Panc1 (cell line): Measurements from ENCODE around the gene SHROOM2. TPM values are rescaled to one million over a fixed set of nuclear protein-coding genes. Genes with fewer than 3 reads are reported as not detected.

Experiments
- ATAC-seq: fragments of 200-7000 bp; cut with Tn5 transposase; 2 replicates; pipeline ENCODE4 v1.9.1; 2020; ENCODE audit warnings: mild to moderate bottlenecking, moderate library complexity
- BruUV-seq: library from RNA; stranded (reverse); fragments of 400-500 nt; replicated peaks from 2 replicates; lab custom pipeline; 2021; lab: Mats Ljungman, UMichigan
- CTCF ChIA-PET: fragments of 300-600 bp; sonication (Branson Sonifier 250); formaldehyde crosslinking; loops from one replicate; lab custom pipeline; 2022; ENCODE audit warnings: antibody characterized with exemption; lab: Charles Lee
- POLR2A ChIA-PET: fragments of 300-600 bp; sonication (Branson Sonifier 250); formaldehyde crosslinking; loops from one replicate; lab custom pipeline; 2022; ENCODE audit warnings: antibody characterized with exemption; lab: Charles Lee
- DNase-seq: peaks from one replicate; pipeline ENCODE4 v3.0.0-alpha.2; 2010; ENCODE audit warnings: low read depth, low spot score
- H3K27ac ChIP-seq: 2 replicates; pipeline ENCODE4 v1.5.1; 2011; ENCODE audit warnings: mild to moderate bottlenecking, low read length, inconsistent platforms
- H3K27me3 ChIP-seq: fragments of 200-500 bp; sonication (Bioruptor generic); 2 replicates; pipeline ENCODE4 v1.6.0; 2014; ENCODE audit warnings: low read length, inconsistent platforms; ENCODE audit not compliant: control insufficient read depth, insufficient read depth
- H3K36me3 ChIP-seq: fragments of 200-500 bp; sonication (Bioruptor generic); 2 replicates; pipeline ENCODE4 v1.5.1; 2014; ENCODE audit warnings: inconsistent platforms, mild to moderate bottlenecking, low read length, moderate library complexity; ENCODE audit not compliant: control insufficient read depth, insufficient read depth
- H3K4me1 ChIP-seq: 2 replicates; pipeline ENCODE4 v1.5.1; 2011; ENCODE audit warnings: inconsistent platforms, mild to moderate bottlenecking, low read length, moderate library complexity; ENCODE audit not compliant: control insufficient read depth, insufficient read depth
- H3K4me3 ChIP-seq, 2 experiments: 2 replicates each; pipeline ENCODE4 v1.5.1; 2011 to 2012; ENCODE audit warnings: low read depth in 2 of 2, low read length in 2 of 2, mild to moderate bottlenecking in 2 of 2, inconsistent platforms in 1 of 2, moderate library complexity in 1 of 2
- H3K9me3 ChIP-seq: fragments of 200-500 bp; sonication (Bioruptor generic); 2 replicates; pipeline ENCODE4 v1.5.1; 2014; ENCODE audit warnings: low read depth, mild to moderate bottlenecking, inconsistent platforms, low read length, moderate library complexity; ENCODE audit not compliant: control insufficient read depth, insufficient read depth
- POLR2AphosphoS5 ChIP-seq: IDR thresholded peaks from 2 replicates; pipeline ENCODE4 v1.6.1; 2012; ENCODE audit warnings: mild to moderate bottlenecking, low read depth, low read length, moderate library complexity
- SIN3A ChIP-seq: IDR thresholded peaks from 2 replicates; pipeline ENCODE4 v1.6.1; 2012; ENCODE audit warnings: low read depth, mild to moderate bottlenecking, low read length, moderate library complexity, borderline replicate concordance; ENCODE audit not compliant: insufficient read depth
- TCF7L2 ChIP-seq: IDR thresholded peaks from 2 replicates; pipeline ENCODE4 v1.6.1; 2011; ENCODE audit warnings: mild to moderate bottlenecking, low read depth, low read length, inconsistent platforms
- in situ Hi-C: cut with HindIII; loops from 2 replicates; pipeline ENCODE4 v1.10.0; 2016; ENCODE audit warnings: low sequenced_read_pairs, low pct_unique_long_range_greater_than_20kb
- intact Hi-C: fragments of 100-400 bp; cut with micrococcal nuclease; formaldehyde crosslinking; loops from one replicate; pipeline ENCODE4 v1.10.0; 2022; ENCODE audit not compliant: unreplicated experiment
- total RNA-seq: library from RNA; stranded (reverse); gene quantifications from one replicate; pipeline ENCODE4 v1.2.1, GENCODE V29; 2021; ENCODE audit not compliant: unreplicated experiment
- TF ChIP-seq, protein P1 (sequence below), 2 experiments: IDR thresholded peaks; 2 replicates each; pipeline ENCODE4 v1.6.1; 2011 to 2012; ENCODE audit warnings: low read depth in 2 of 2, control low read depth in 1 of 2, low read length in 1 of 2, mild to moderate bottlenecking in 1 of 2, moderate library complexity in 1 of 2; ENCODE audit not compliant: insufficient read depth in 1 of 2
- TF ChIP-seq, protein P2 (sequence below): fragments of 450-650 bp; IDR thresholded peaks from 2 replicates; pipeline ENCODE4 v1.5.1; 2017; ENCODE audit warnings: mild to moderate bottlenecking

The SHROOM2 gene
- total RNA-seq, 1 experiment from 2014 or later: 0.72 TPM

DNA sequence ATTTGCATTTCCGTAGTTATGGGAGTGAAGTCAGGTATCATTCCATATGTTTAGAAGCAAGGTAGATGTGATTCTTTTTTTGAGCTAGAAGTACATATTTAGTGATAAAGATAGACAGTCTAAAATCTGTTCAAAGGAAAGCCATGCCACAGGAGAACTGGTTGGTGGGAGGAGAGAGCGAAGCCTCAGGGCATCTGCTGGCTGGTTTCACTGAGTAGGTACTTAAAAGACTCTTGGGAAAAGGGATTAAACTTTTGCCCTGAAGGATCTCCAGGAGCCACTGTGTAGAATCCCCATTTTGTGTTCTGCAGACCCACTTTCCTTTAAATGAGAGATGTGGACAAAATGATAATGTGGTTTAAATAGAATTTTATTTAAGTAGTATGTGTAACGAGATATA is 89.6 kb downstream of the SHROOM2 start:
- H3K4me1 ChIP-seq: no peaks in the 10 kb centered on the region
- no TSS peak for BruUV-seq
- H3K36me3 ChIP-seq: no peaks in the 10 kb centered on the region
- ChIA-PET POLR2A (no interaction called here), CTCF (no interaction called here)
- H3K27me3 ChIP-seq: no peaks in the 10 kb centered on the region
- in situ Hi-C loops: no loop called here
- H3K4me3 ChIP-seq: no peak overlapping the region
- H3K27ac ChIP-seq: no peak overlapping the region
- ATAC-seq: no peak
- TF ChIP-seq, protein P1, sequence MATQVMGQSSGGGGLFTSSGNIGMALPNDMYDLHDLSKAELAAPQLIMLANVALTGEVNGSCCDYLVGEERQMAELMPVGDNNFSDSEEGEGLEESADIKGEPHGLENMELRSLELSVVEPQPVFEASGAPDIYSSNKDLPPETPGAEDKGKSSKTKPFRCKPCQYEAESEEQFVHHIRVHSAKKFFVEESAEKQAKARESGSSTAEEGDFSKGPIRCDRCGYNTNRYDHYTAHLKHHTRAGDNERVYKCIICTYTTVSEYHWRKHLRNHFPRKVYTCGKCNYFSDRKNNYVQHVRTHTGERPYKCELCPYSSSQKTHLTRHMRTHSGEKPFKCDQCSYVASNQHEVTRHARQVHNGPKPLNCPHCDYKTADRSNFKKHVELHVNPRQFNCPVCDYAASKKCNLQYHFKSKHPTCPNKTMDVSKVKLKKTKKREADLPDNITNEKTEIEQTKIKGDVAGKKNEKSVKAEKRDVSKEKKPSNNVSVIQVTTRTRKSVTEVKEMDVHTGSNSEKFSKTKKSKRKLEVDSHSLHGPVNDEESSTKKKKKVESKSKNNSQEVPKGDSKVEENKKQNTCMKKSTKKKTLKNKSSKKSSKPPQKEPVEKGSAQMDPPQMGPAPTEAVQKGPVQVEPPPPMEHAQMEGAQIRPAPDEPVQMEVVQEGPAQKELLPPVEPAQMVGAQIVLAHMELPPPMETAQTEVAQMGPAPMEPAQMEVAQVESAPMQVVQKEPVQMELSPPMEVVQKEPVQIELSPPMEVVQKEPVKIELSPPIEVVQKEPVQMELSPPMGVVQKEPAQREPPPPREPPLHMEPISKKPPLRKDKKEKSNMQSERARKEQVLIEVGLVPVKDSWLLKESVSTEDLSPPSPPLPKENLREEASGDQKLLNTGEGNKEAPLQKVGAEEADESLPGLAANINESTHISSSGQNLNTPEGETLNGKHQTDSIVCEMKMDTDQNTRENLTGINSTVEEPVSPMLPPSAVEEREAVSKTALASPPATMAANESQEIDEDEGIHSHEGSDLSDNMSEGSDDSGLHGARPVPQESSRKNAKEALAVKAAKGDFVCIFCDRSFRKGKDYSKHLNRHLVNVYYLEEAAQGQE (IDR thresholded peaks at IDR 0.05; ENCODE audit: insufficient read depth in 1 of 2, low read depth in 2 of 2, low read length in 1 of 2): no peak
- TF ChIP-seq SIN3A: no peak
- TF ChIP-seq, protein P2, sequence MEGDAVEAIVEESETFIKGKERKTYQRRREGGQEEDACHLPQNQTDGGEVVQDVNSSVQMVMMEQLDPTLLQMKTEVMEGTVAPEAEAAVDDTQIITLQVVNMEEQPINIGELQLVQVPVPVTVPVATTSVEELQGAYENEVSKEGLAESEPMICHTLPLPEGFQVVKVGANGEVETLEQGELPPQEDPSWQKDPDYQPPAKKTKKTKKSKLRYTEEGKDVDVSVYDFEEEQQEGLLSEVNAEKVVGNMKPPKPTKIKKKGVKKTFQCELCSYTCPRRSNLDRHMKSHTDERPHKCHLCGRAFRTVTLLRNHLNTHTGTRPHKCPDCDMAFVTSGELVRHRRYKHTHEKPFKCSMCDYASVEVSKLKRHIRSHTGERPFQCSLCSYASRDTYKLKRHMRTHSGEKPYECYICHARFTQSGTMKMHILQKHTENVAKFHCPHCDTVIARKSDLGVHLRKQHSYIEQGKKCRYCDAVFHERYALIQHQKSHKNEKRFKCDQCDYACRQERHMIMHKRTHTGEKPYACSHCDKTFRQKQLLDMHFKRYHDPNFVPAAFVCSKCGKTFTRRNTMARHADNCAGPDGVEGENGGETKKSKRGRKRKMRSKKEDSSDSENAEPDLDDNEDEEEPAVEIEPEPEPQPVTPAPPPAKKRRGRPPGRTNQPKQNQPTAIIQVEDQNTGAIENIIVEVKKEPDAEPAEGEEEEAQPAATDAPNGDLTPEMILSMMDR: no peak
- TF ChIP-seq TCF7L2: no peak
- no peak for TF ChIP-seq POLR2AphosphoS5
- H3K9me3 ChIP-seq: no peaks in the 10 kb centered on the region
- intact Hi-C loops: no loop called here
- no peak for DNase-seq

DNA sequence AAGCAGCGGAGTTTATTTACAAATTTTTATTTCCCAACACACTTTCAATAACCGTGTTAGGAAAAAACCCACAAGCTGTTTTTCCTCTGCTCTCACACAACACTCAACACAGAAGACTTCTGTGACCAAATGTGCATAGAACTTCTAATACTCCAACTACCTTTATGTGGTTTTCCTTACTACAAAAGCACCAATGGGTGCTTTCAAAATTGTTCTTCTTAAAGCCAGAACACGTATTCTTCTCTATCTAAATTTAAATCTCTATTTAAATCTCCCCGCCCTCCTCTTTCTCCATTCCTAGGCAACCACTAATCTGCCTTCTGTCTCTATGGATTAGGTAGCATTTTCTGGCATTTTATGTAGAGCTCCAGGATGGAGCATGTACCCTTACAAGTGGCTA is 90.0 kb downstream of the SHROOM2 start:
- Histone ChIP-seq H3K27me3 (no peaks in the 10 kb centered on the region), H3K27ac (no peak overlapping the region), H3K9me3 (no peaks in the 10 kb centered on the region), H3K4me1 (no peaks in the 10 kb centered on the region), H3K4me3 (no peak overlapping the region), H3K36me3 (no peaks in the 10 kb centered on the region)
- in situ Hi-C loops (no loop called here), intact Hi-C loops (no loop called here)
- ATAC-seq: no peak
- no peak for DNase-seq
- TF ChIP-seq, protein P2: no peak
- TF ChIP-seq POLR2AphosphoS5: no peak
- TF ChIP-seq SIN3A: no peak
- TF ChIP-seq TCF7L2: no peak
- TF ChIP-seq, protein P1 (IDR thresholded peaks at IDR 0.05; ENCODE audit: insufficient read depth in 1 of 2, low read depth in 2 of 2, low read length in 1 of 2): no peak
- no TSS peak for BruUV-seq
- ChIA-PET POLR2A (no interaction called here), CTCF (no interaction called here)
